NCI-H510A (cell line): ENCODE results near the gene ORC1.
"Not testable (repeated sequence)": the region's sequence is repeated elsewhere in the genome, so short reads cannot be mapped to it uniquely, and the experiment has no call there.

Experiments
- DNase-seq: peaks from one replicate; lab custom pipeline; 2025; lab: John Stamatoyannopoulos, UW

Gene ORC1

GRCh38 chr1:52386458-52386857, 17.8 kb downstream of the ORC1 start:
- DNase-seq: no peak

GRCh38 chr1:52385376-52385775, 18.8 kb downstream of the ORC1 start:
- DNase-seq: no peak

- DNase-seq: not testable (repeated sequence)
Observed at GRCh38 chr1:52369851-52370250, 34.4 kb downstream of the ORC1 start.

- DNase-seq: peak; percentile 69
Observed at GRCh38 chr1:52368383-52369172, 35.6 kb downstream of the ORC1 start.

GRCh38 chr1:52367272-52367671, 37.0 kb downstream of the ORC1 start:
- no peak for DNase-seq

GRCh38 chr1:52366517-52366827, 37.8 kb downstream of the ORC1 start:
- DNase-seq: no peak

GRCh38 chr1:52365746-52366516, 38.3 kb downstream of the ORC1 start, which contains the start of gene CC2D1B:
CC2D1B (minus strand) TSS chr1:52366205; CDS start chr1:52364620, 1,585 bp downstream.
- DNase-seq: peak; percentile 95

- DNase-seq: no peak
Observed at GRCh38 chr1:52365071-52365745, 39.0 kb downstream of the ORC1 start.

GRCh38 chr1:52364235-52364839, 39.9 kb downstream of the ORC1 start:
- no peak for DNase-seq

- DNase-seq: no peak
Observed at GRCh38 chr1:52360595-52360968, 43.6 kb downstream of the ORC1 start.

GRCh38 chr1:52359676-52360594, 44.3 kb downstream of the ORC1 start:
- DNase-seq: no peak

GRCh38 chr1:52358851-52359497, 45.2 kb downstream of the ORC1 start:
- no peak for DNase-seq

GRCh38 chr1:52357397-52357796, 46.8 kb downstream of the ORC1 start:
- DNase-seq: no peak

- no peak for DNase-seq
Observed at GRCh38 chr1:52356818-52357355, 47.3 kb downstream of the ORC1 start.

GRCh38 chr1:52355847-52356505, 48.2 kb downstream of the ORC1 start:
- no peak for DNase-seq

GRCh38 chr1:52355436-52355835, 48.8 kb downstream of the ORC1 start:
- no peak for DNase-seq

GRCh38 chr1:52352690-52353089, 51.5 kb downstream of the ORC1 start:
- DNase-seq: no peak

GRCh38 chr1:52348704-52349300, 55.4 kb downstream of the ORC1 start:
- DNase-seq: no peak

GRCh38 chr1:52346653-52347052, 57.6 kb downstream of the ORC1 start:
- no peak for DNase-seq

GRCh38 chr1:52345252-52345651, 59.0 kb downstream of the ORC1 start:
- no peak for DNase-seq
